GM06990 (cell line): ENCODE data around the gene ABI3BP.

ENCODE experiments used
- DNase-seq: peaks from one replicate; pipeline ENCODE4 v3.0.0-alpha.2; 2011; ENCODE audit not compliant: insufficient read length; ENCODE audit errors: extremely low read depth
- H3K27me3 ChIP-seq: replicated peaks from 2 replicates; pipeline ENCODE4 v1.6.0; 2011; ENCODE audit warnings: low read length; ENCODE audit not compliant: control insufficient read depth, insufficient read depth
- H3K36me3 ChIP-seq: 2 replicates; pipeline ENCODE4 v1.5.1; 2011; ENCODE audit warnings: low read length; ENCODE audit not compliant: control insufficient read depth, insufficient read depth
- H3K4me3 ChIP-seq: replicated peaks from 2 replicates; pipeline ENCODE4 v1.5.1; 2011; ENCODE audit warnings: low read depth, mild to moderate bottlenecking, control low read depth, low read length
- TF ChIP-seq, protein P1 (sequence below): IDR thresholded peaks from 2 replicates; pipeline ENCODE4 v1.5.1; 2011; ENCODE audit warnings: low read length, control low read depth, mild to moderate bottlenecking, inconsistent platforms; ENCODE audit not compliant: insufficient read depth, poor library complexity, severe bottlenecking

ABI3BP gene

DNA sequence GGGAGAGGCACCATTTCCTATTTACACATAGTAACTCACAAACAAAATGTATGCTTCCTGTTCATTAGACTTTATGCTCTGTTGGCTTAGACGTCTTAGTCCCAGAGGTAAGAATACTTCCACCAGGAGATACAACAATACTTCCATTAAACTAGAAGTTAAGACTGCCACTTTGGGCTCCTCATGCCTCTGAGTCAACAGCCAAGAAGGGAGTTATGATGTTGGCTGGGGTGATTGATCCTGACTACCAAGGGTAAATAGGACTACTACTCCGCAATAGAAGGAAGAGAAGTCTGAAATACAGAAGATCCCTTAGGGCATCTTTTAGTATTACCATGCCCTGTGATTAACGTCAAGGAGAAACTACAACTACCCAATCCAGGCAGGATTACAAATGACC, 43.5 kb upstream of the ABI3BP start:
- TF ChIP-seq, protein P1, sequence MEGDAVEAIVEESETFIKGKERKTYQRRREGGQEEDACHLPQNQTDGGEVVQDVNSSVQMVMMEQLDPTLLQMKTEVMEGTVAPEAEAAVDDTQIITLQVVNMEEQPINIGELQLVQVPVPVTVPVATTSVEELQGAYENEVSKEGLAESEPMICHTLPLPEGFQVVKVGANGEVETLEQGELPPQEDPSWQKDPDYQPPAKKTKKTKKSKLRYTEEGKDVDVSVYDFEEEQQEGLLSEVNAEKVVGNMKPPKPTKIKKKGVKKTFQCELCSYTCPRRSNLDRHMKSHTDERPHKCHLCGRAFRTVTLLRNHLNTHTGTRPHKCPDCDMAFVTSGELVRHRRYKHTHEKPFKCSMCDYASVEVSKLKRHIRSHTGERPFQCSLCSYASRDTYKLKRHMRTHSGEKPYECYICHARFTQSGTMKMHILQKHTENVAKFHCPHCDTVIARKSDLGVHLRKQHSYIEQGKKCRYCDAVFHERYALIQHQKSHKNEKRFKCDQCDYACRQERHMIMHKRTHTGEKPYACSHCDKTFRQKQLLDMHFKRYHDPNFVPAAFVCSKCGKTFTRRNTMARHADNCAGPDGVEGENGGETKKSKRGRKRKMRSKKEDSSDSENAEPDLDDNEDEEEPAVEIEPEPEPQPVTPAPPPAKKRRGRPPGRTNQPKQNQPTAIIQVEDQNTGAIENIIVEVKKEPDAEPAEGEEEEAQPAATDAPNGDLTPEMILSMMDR: no peak
- H3K36me3 ChIP-seq: no peaks in the 10 kb centered on the region
- no peaks in the 10 kb centered on the region for H3K27me3 ChIP-seq
- no peak for DNase-seq
- no peak overlapping the region for H3K4me3 ChIP-seq

DNA sequence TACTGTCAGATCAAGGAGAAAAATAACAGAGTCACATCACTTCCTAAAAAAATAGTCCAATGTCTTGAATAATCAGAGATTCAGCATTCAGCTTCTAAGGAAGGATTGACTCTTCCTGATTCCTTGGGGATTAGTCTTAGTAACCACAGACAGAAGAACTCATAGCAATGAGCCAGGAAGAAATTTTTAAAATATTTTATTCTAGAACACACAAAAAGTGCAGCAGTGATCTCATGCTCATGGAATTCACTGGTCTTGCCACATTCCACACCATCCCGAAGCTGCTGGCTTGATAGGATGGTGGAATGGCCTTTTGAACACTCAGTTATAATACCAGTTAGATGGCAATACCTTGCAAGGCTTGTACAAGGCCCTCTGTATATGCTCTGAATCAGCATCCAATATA, 43.0 kb upstream of the ABI3BP start:
- Histone ChIP-seq H3K36me3 (no peaks in the 10 kb centered on the region), H3K4me3 (no peak overlapping the region), H3K27me3 (no peaks in the 10 kb centered on the region)
- TF ChIP-seq, protein P1: no peak
- no peak for DNase-seq

DNA sequence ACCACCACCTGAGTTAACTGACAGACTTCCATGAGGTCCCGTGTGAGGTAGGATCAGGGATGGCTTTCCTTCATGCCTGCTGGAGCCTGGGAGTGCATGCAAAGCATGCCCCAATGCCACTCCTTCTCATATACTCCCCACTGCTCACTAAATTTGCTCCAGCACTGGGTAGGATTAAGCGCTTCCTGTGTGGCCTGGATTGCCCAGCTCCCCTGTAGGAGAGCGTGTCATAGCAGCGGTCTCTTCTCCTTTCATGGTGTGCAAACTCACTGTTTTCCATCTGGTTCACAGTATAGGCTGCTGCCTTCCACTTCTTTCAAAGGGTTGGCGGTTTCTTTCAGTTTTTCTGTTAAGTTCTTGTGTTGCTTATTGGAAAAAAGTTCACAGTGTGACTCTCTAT, 34.1 kb upstream of the ABI3BP start:
- no peaks in the 10 kb centered on the region for H3K27me3 ChIP-seq
- H3K4me3 ChIP-seq: no peak overlapping the region
- TF ChIP-seq, protein P1: no peak
- H3K36me3 ChIP-seq: no peaks in the 10 kb centered on the region
- no peak for DNase-seq

DNA sequence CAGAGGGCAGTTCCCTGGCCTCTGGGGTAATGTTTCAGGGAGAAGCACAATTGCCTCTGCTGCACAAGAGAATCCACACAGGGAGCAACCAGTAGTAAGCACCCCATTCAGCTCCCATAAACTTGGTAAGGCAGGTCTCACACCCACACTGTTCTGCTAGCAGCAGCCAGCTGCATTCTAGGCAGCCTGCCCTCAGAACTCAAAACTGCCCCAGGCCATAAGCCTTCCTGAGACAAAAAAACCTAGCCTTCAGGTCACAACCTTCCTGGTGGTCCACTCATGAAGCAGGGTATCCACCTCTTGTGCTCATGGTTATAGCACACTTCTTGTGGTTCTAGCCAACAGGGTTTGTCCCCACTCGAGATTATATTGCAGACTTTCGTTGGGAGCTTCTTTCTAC, 33.7 kb upstream of the ABI3BP start:
- no peak for DNase-seq
- Histone ChIP-seq H3K27me3 (no peaks in the 10 kb centered on the region), H3K36me3 (no peaks in the 10 kb centered on the region), H3K4me3 (no peak overlapping the region)
- TF ChIP-seq, protein P1: no peak

DNA sequence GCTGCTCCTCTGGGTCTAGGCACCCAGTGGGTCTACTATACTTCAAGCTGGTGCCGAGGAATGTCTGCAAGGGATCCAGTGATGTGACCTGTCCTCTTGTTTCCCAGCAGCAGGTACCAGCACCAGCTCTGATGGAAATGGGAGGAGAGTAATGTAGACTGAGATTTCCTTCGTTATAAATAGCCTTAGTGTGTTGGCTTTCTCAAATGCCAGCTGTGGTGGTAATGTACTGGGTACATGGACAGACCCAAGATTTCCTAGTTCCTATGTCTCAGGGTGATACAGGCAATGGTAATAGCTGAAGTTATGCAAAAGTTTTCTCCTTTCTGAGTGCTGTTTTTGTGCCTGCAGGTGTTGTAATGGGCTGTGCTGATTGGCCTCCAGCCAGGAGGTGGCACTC, 33.0 kb upstream of the ABI3BP start:
- H3K36me3 ChIP-seq: no peaks in the 10 kb centered on the region
- H3K4me3 ChIP-seq: no peak overlapping the region
- TF ChIP-seq, protein P1: no peak
- H3K27me3 ChIP-seq: no peaks in the 10 kb centered on the region
- no peak for DNase-seq

DNA sequence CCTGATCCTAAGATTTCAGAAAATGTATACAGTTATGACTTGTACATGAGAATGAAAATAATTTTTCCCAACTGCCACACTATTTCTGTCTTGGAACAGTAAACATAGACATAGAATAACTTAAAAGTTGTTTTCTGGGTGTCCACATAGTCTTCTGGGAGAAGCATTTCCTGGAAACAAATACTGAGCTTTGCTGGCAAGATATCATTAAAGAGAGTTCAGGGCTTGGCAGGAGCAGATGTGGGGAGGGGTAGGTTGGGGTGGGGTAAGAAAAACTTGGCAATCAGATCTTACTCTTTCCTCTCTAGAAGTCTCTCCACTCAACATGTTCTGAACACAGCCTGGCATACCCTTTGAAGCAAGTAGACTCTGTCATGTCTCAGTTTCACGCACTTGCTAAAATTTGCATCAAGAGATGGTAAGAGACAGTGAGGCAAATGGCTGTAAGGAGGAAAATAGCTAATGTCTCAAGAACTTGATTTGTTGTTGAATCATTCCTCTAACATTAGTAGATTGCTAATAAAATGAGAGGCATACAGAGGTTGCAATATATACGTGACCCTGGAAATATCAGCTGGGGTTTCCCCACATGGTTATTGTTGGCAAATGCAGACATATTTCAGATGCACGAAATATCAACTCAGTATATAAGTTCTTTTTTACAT, 27.3 kb upstream of the ABI3BP start:
- Histone ChIP-seq H3K27me3 (no peaks in the 10 kb centered on the region), H3K4me3 (no peak overlapping the region), H3K36me3 (no peaks in the 10 kb centered on the region)
- DNase-seq: no peak
- TF ChIP-seq, protein P1: no peak
